HepG2 (cell line): Measurements from ENCODE around the gene PRRT1. TPM values are rescaled to one million over a fixed set of nuclear protein-coding genes. Genes with fewer than 3 reads are reported as not detected.
A peak's percentile ranks its signal among the peaks of the same experiment; 100 is the strongest.

Experiments used
- ARID3A ChIP-seq: IDR thresholded peaks from 2 replicates; pipeline ENCODE4 v1.6.1; 2012; ENCODE audit warnings: low read depth, low read length, improper control_type of control experiment
- ATF6 ChIP-seq: sonication (generic); formaldehyde crosslinking; conservative IDR thresholded peaks from 2 replicates; pipeline ENCODE4 v1.4.0; 2020; ENCODE audit warnings: missing genetic modification reagents
- CHD4 ChIP-seq: fragments of 200-600 bp; sonication (generic); IDR thresholded peaks from 2 replicates; pipeline ENCODE4 v1.7.0; 2017; ENCODE audit warnings: mild to moderate bottlenecking, low read length, borderline replicate concordance
- ERF ChIP-seq: IDR thresholded peaks from 2 replicates; pipeline ENCODE4 v1.6.1; 2018; ENCODE audit warnings: missing biosample characterization, missing genetic modification reagents
- HDAC2 ChIP-seq: sonication (generic); formaldehyde crosslinking; IDR thresholded peaks from 2 replicates; pipeline ENCODE4 v1.4.0; 2020; ENCODE audit warnings: missing genetic modification reagents
- HMG20A ChIP-seq: IDR thresholded peaks from 2 replicates; pipeline ENCODE4 v1.6.1; 2016; ENCODE audit warnings: borderline replicate concordance
- ISL2 ChIP-seq: sonication (generic); formaldehyde crosslinking; IDR thresholded peaks from 2 replicates; pipeline ENCODE4 v1.5.0; 2020; ENCODE audit warnings: missing genetic modification reagents
- KIAA2018 ChIP-seq: sonication (generic); formaldehyde crosslinking; IDR thresholded peaks from 2 replicates; pipeline ENCODE4 v1.5.0; 2020; ENCODE audit warnings: mild to moderate bottlenecking, missing genetic modification reagents, borderline replicate concordance
- MTF1 ChIP-seq: sonication (generic); formaldehyde crosslinking; IDR thresholded peaks from 2 replicates; pipeline ENCODE4 v1.5.0; 2020; ENCODE audit warnings: missing genetic modification reagents
- NR2C2 ChIP-seq: sonication (generic); formaldehyde crosslinking; IDR thresholded peaks from 2 replicates; pipeline ENCODE4 v1.4.0; 2020; ENCODE audit warnings: missing genetic modification reagents, mild to moderate bottlenecking, moderate library complexity, borderline replicate concordance
- SAP130 ChIP-seq: IDR thresholded peaks from 2 replicates; pipeline ENCODE4 v1.6.1; 2016; ENCODE audit warnings: low read depth
- ZFP36 ChIP-seq: fragments of 150-350 bp; IDR thresholded peaks from 2 replicates; pipeline ENCODE4 v1.6.1; 2018; ENCODE audit warnings: borderline replicate concordance, low read length, low read depth; ENCODE audit not compliant: partially characterized antibody
- ZNF205 ChIP-seq: IDR thresholded peaks from 2 replicates; pipeline ENCODE4 v1.6.1; 2018; ENCODE audit warnings: missing biosample characterization, missing genetic modification reagents
- ZNF232 ChIP-seq: sonication (generic); formaldehyde crosslinking; IDR thresholded peaks from 2 replicates; pipeline ENCODE4 v1.4.0; 2020; ENCODE audit warnings: missing genetic modification reagents, borderline replicate concordance
- ZNF33A ChIP-seq: sonication (generic); formaldehyde crosslinking; IDR thresholded peaks from 2 replicates; pipeline ENCODE4 v1.5.1; 2020; ENCODE audit warnings: missing genetic modification reagents, mild to moderate bottlenecking, moderate library complexity, borderline replicate concordance
- ZNF652 ChIP-seq: IDR thresholded peaks from 2 replicates; pipeline ENCODE4 v1.6.1; 2016; ENCODE audit warnings: low read depth, borderline replicate concordance
- ZNF703 ChIP-seq: sonication (generic); formaldehyde crosslinking; IDR thresholded peaks from 2 replicates; pipeline ENCODE4 v1.5.1; 2020; ENCODE audit warnings: missing genetic modification reagents, mild to moderate bottlenecking, moderate library complexity, borderline replicate concordance
- polyA plus RNA-seq, 8 experiments: library from polyadenylated mRNA; depleted of rRNA in 3 of 8; stranded (reverse) in 7 of 8; unstranded in 1 of 8; fragments of >200 nt; fragmentation: Illumina TruSeq in 4 of 8; extraction: Trizol in 4 of 8; gene quantifications; 2 replicates each; pipeline versions ENCODE4 v1.2.1 to v1.2.3, GENCODE V29; 2011 to 2016; ENCODE audit warnings: low read depth in 4 of 8, missing spikeins in 1 of 8, mixed read lengths in 1 of 8; ENCODE audit not compliant: insufficient read depth in 1 of 8
- total RNA-seq, 5 experiments: library from RNA; depleted of rRNA; stranded (reverse); fragments of >200 nt; fragmentation: Illumina TruSeq; extraction: Trizol; gene quantifications; 2 replicates each; pipeline ENCODE4 v1.2.3, GENCODE V29; 2016; ENCODE audit warnings: low read depth in 1 of 5

The PRRT1 gene
- total and polyA plus RNA-seq, 2 of the 13 experiments (the other 11 are each of a cell fraction or from before 2014, with no cell fraction given): 0.64 to 1.4 TPM

- TF ChIP-seq ATF6 (CRISPR knock-in tag) (no peak; the same call in 1 of the 2 replicates), ISL2 (CRISPR knock-in tag) (peak; percentile 79), ZNF205 (CRISPR knock-in tag) (peak; percentile 81; the same call in 1 of the 2 replicates), ZFP36 (no peak), HMG20A (CRISPR knock-in tag) (no peak), ZNF232 (CRISPR knock-in tag) (peak; percentile 89; the same call in 1 of the 2 replicates), ZNF652 (CRISPR knock-in tag) (no peak), CHD4 (no peak), MTF1 (CRISPR knock-in tag) (peak; percentile 42; the same call in 1 of the 2 replicates), ARID3A (0 out of 2 replicates have a peak, but pooled peaks have one; percentile 14), ZNF703 (CRISPR knock-in tag) (no peak), KIAA2018 (CRISPR knock-in tag) (no peak), NR2C2 (CRISPR knock-in tag) (0 out of 2 replicates have a peak, but pooled peaks have one; percentile 45), HDAC2 (CRISPR knock-in tag) (peak; percentile 38; the same call in 1 of the 2 replicates), ZNF33A (CRISPR knock-in tag) (no peak), ERF (peak; percentile 86), SAP130 (peak; percentile 86)
Measured at GRCh38 chr6:32118782-32119628, 32.7 kb downstream of the PRRT1 start (continued).
